ENCODE results near the gene SH2B2. TPM values are rescaled to one million over a fixed set of nuclear protein-coding genes. Genes with fewer than 3 reads are reported as not detected.

Gene SH2B2
- total RNA-seq, 1 donor from 2014 or later, result 8.2 TPM

GRCh38 chr7:102285540-102286236, 980 bp upstream of the SH2B2 start:
- DNase-seq (ENCODE audit: low spot score in 2 of 2, unreplicated experiment in 2 of 2), result no peak
- no peak for TF ChIP-seq CTCF (IDR thresholded peaks at IDR 0.05; ENCODE audit: unreplicated experiment)
- Mint-ChIP-seq H3K4me3 (peak overlapping the region; percentile 64), H3K27ac (peak overlapping the region; percentile 53), H3K27me3 (ENCODE audit: low read depth) (peaks cover 4% of the 10 kb centered on the region), H3K36me3 (no peaks in the 10 kb centered on the region), H3K9me3 (no peaks in the 10 kb centered on the region), H3K4me1 (peaks cover 13% of the 10 kb centered on the region)

- Mint-ChIP-seq H3K4me1 (peaks cover 21% of the 10 kb centered on the region), H3K4me3 (peak overlapping the region; percentile 64), H3K27ac (no peak overlapping the region), H3K36me3 (no peaks in the 10 kb centered on the region), H3K9me3 (no peaks in the 10 kb centered on the region), H3K27me3 (ENCODE audit: low read depth) (peaks cover 4% of the 10 kb centered on the region)
- DNase-seq (ENCODE audit: low spot score in 2 of 2, unreplicated experiment in 2 of 2), result peak in 1 of 2 experiments; percentile 43
- TF ChIP-seq CTCF (IDR thresholded peaks at IDR 0.05; ENCODE audit: unreplicated experiment), result no peak
Measured at GRCh38 chr7:102287111-102287980, 678 bp downstream of the SH2B2 start.

DNA sequence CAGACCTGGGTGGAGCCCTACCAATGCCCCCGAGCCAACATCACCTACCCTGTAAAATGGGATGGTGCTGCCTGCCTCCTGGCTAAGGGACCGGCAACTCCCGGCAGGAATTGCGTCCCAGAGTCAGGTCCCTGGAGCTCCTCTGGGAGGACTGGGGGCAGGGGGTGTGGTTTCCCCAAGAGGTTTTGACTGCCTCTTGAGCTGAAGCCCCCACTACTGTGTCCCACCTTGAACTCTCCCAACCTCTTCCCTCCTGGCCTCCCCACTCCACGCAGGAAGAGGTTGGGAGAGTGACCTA, 1.3 kb downstream of the SH2B2 start:
- DNase-seq (ENCODE audit: low spot score in 2 of 2, unreplicated experiment in 2 of 2), result no peak
- H3K27me3 Mint-ChIP-seq (ENCODE audit: low read depth), result peaks cover 4% of the 10 kb centered on the region
- H3K9me3 Mint-ChIP-seq, result no peaks in the 10 kb centered on the region
- H3K27ac Mint-ChIP-seq, result no peak overlapping the region
- H3K4me3 Mint-ChIP-seq, result peak overlapping the region; percentile 53
- no peak for TF ChIP-seq CTCF (IDR thresholded peaks at IDR 0.05; ENCODE audit: unreplicated experiment)
- peaks cover 21% of the 10 kb centered on the region for H3K4me1 Mint-ChIP-seq
- H3K36me3 Mint-ChIP-seq, result no peaks in the 10 kb centered on the region

DNA sequence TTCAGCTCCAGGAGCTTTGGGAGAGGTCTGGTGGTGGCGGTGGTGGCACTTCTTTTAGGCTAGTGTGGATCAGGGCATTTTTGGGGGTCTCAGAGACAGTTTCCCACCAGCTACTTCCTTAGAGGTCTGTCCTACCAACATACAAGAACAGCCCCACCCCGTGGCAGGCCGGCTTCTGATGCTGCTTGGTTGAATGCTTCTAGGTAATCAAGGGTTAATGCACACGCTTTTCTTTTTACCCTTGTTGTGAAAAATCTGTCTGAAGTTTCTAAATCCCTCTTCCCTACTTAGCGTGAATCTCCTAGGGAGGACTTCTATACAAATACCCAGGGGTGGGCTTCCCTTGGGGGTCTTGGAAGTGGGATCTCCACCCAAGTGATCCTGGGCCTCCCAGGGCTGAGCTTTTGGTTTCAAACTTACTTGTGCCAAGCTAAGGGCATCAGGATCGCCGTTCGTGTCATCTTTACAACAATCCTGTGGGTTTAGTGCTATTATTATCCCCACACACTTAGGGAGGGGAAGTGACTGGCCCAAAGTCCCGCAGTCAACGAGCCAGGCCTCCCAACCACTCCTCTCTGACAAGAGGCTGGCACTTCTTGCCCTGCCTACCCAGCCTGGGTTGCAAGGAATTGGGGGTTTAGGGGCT, 1.7 kb downstream of the SH2B2 start:
- peak in 1 of 2 experiments; percentile 11 for DNase-seq (ENCODE audit: low spot score in 2 of 2, unreplicated experiment in 2 of 2)
- no peak for TF ChIP-seq CTCF (IDR thresholded peaks at IDR 0.05; ENCODE audit: unreplicated experiment)
- Mint-ChIP-seq H3K27me3 (ENCODE audit: low read depth) (peaks cover 4% of the 10 kb centered on the region), H3K36me3 (no peaks in the 10 kb centered on the region), H3K4me3 (peak overlapping the region; percentile 53), H3K4me1 (peaks cover 21% of the 10 kb centered on the region), H3K9me3 (no peaks in the 10 kb centered on the region), H3K27ac (no peak overlapping the region)

- Mint-ChIP-seq H3K4me1 (peaks cover 21% of the 10 kb centered on the region), H3K9me3 (no peaks in the 10 kb centered on the region), H3K27me3 (ENCODE audit: low read depth) (peaks cover 4% of the 10 kb centered on the region), H3K4me3 (no peak overlapping the region), H3K36me3 (no peaks in the 10 kb centered on the region), H3K27ac (no peak overlapping the region)
- no peak for TF ChIP-seq CTCF (IDR thresholded peaks at IDR 0.05; ENCODE audit: unreplicated experiment)
- no peak for DNase-seq (ENCODE audit: low spot score in 2 of 2, unreplicated experiment in 2 of 2)
Measured at GRCh38 chr7:102289057-102289456, 2.4 kb downstream of the SH2B2 start.

Measured in mesothelial cell of epicardium (in vitro differentiated cells).